Hematopoietic multipotent progenitor cell treated with erythropoietin and hydrocortisone succinate and interleukin-3 and kit ligand, for 4 days (in vitro differentiated cells): Measurements from ENCODE around the gene IST1.

Experiments
- DNase-seq: peaks from one replicate; pipeline ENCODE4 v3.0.0-alpha.2; 2015

Gene IST1

GRCh38 chr16:71882505-71883167 lies 12.7 kb upstream of the IST1 start:
- peak; percentile 91 for DNase-seq

- peak; percentile 37 for DNase-seq
Measured at GRCh38 chr16:71883168-71883848, 12.0 kb upstream of the IST1 start.

GRCh38 chr16:71883849-71884638 lies 11.3 kb upstream of the IST1 start, which contains the start of gene ZNF821:
Gene ZNF821, minus strand, starts transcription at chr16:71884182. Its CDS starts 4,236 bp downstream, at chr16:71879946.
- DNase-seq = peak; percentile 78

GRCh38 chr16:71885261-71885650 lies 10.1 kb upstream of the IST1 start:
- peak; percentile 41 for DNase-seq

GRCh38 chr16:71889147-71889546 lies 6.2 kb upstream of the IST1 start:
- DNase-seq = no peak

GRCh38 chr16:71893888-71894228 lies 1.5 kb upstream of the IST1 start:
- DNase-seq = no peak

- DNase-seq = peak; percentile 64
Measured at GRCh38 chr16:71894229-71894920, 956 bp upstream of the IST1 start.

GRCh38 chr16:71895679-71896365 lies 491 bp downstream of the IST1 start:
- DNase-seq = peak; percentile 70

- DNase-seq = peak; percentile 25
Measured at GRCh38 chr16:71896764-71897368, 1.5 kb downstream of the IST1 start.

GRCh38 chr16:71899171-71899570 lies 3.8 kb downstream of the IST1 start:
- DNase-seq = no peak

- no peak for DNase-seq
Measured at GRCh38 chr16:71902656-71903365, 7.5 kb downstream of the IST1 start.

GRCh38 chr16:71903608-71904007 lies 8.3 kb downstream of the IST1 start:
- DNase-seq = no peak

- DNase-seq = no peak
Measured at GRCh38 chr16:71904239-71904638, 8.9 kb downstream of the IST1 start.

GRCh38 chr16:71905765-71906164 lies 10.4 kb downstream of the IST1 start:
- DNase-seq = peak; percentile 40

- DNase-seq = no peak
Measured at GRCh38 chr16:71911121-71911520, 15.8 kb downstream of the IST1 start.

GRCh38 chr16:71912534-71913275 lies 17.4 kb downstream of the IST1 start:
- DNase-seq = no peak

- DNase-seq = no peak
Measured at GRCh38 chr16:71914802-71915201, 19.5 kb downstream of the IST1 start.

- DNase-seq = no peak
Measured at GRCh38 chr16:71915350-71915749, 20.0 kb downstream of the IST1 start.

GRCh38 chr16:71916397-71916920 lies 21.1 kb downstream of the IST1 start:
- DNase-seq = no peak

GRCh38 chr16:71917900-71918299 lies 22.6 kb downstream of the IST1 start:
- no peak for DNase-seq
